HG02943 (cell line): ENCODE measurements around the gene SMAD2.
"Not testable (repeated sequence)": the region's sequence is repeated elsewhere in the genome, so short reads cannot be mapped to it uniquely, and the experiment has no call there.

ENCODE experiments used
- ATAC-seq: cut with Tn5 transposase; IDR thresholded peaks from one replicate; pipeline ENCODE4 v1.9.1; 2021; ENCODE audit warnings: mild to moderate bottlenecking, low read depth, moderate library complexity; ENCODE audit not compliant: unreplicated experiment

Gene SMAD2

GRCh38 chr18:47800248-47800647 is 130.2 kb downstream of the SMAD2 start:
- ATAC-seq, result no peak

GRCh38 chr18:47799376-47799775 is 131.1 kb downstream of the SMAD2 start:
- no peak for ATAC-seq

GRCh38 chr18:47798366-47798765 is 132.1 kb downstream of the SMAD2 start:
- no peak for ATAC-seq

GRCh38 chr18:47797126-47797525 is 133.3 kb downstream of the SMAD2 start:
- no peak for ATAC-seq

GRCh38 chr18:47795434-47795814 is 135.0 kb downstream of the SMAD2 start:
- ATAC-seq, result no peak

- ATAC-seq, result no peak
Observed at GRCh38 chr18:47794725-47795433, 135.6 kb downstream of the SMAD2 start.

GRCh38 chr18:47793609-47794008 is 136.8 kb downstream of the SMAD2 start:
- ATAC-seq, result no peak

- no peak for ATAC-seq
Observed at GRCh38 chr18:47791461-47791985, 138.9 kb downstream of the SMAD2 start.

GRCh38 chr18:47790036-47790435 is 140.4 kb downstream of the SMAD2 start:
- no peak for ATAC-seq

GRCh38 chr18:47788621-47789020 is 141.8 kb downstream of the SMAD2 start:
- ATAC-seq, result no peak

GRCh38 chr18:47781561-47781960 is 148.9 kb downstream of the SMAD2 start:
- no peak for ATAC-seq

- no peak for ATAC-seq
Observed at GRCh38 chr18:47780011-47780725, 150.3 kb downstream of the SMAD2 start.

GRCh38 chr18:47779381-47779780 is 151.1 kb downstream of the SMAD2 start:
- no peak for ATAC-seq

- no peak for ATAC-seq
Observed at GRCh38 chr18:47777626-47778025, 152.8 kb downstream of the SMAD2 start.

GRCh38 chr18:47775961-47776360 is 154.5 kb downstream of the SMAD2 start:
- ATAC-seq, result no peak

- no peak for ATAC-seq
Observed at GRCh38 chr18:47773931-47774330, 156.5 kb downstream of the SMAD2 start.

- no peak for ATAC-seq
Observed at GRCh38 chr18:47772374-47773248, 157.8 kb downstream of the SMAD2 start.

- ATAC-seq, result no peak
Observed at GRCh38 chr18:47771922-47772321, 158.5 kb downstream of the SMAD2 start.

GRCh38 chr18:47767699-47768098 is 162.8 kb downstream of the SMAD2 start:
- ATAC-seq, result no peak

- not testable (repeated sequence) for ATAC-seq
Observed at GRCh38 chr18:47767198-47767597, 163.3 kb downstream of the SMAD2 start.
